ELR (cell line): ENCODE measurements around the gene ZNF281.

Source experiments
- DNase-seq: peaks from one replicate; pipeline ENCODE4 v3.0.0-alpha.2; 2015; ENCODE audit warnings: low read depth

ZNF281 gene, protein sequence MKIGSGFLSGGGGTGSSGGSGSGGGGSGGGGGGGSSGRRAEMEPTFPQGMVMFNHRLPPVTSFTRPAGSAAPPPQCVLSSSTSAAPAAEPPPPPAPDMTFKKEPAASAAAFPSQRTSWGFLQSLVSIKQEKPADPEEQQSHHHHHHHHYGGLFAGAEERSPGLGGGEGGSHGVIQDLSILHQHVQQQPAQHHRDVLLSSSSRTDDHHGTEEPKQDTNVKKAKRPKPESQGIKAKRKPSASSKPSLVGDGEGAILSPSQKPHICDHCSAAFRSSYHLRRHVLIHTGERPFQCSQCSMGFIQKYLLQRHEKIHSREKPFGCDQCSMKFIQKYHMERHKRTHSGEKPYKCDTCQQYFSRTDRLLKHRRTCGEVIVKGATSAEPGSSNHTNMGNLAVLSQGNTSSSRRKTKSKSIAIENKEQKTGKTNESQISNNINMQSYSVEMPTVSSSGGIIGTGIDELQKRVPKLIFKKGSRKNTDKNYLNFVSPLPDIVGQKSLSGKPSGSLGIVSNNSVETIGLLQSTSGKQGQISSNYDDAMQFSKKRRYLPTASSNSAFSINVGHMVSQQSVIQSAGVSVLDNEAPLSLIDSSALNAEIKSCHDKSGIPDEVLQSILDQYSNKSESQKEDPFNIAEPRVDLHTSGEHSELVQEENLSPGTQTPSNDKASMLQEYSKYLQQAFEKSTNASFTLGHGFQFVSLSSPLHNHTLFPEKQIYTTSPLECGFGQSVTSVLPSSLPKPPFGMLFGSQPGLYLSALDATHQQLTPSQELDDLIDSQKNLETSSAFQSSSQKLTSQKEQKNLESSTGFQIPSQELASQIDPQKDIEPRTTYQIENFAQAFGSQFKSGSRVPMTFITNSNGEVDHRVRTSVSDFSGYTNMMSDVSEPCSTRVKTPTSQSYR

DNA sequence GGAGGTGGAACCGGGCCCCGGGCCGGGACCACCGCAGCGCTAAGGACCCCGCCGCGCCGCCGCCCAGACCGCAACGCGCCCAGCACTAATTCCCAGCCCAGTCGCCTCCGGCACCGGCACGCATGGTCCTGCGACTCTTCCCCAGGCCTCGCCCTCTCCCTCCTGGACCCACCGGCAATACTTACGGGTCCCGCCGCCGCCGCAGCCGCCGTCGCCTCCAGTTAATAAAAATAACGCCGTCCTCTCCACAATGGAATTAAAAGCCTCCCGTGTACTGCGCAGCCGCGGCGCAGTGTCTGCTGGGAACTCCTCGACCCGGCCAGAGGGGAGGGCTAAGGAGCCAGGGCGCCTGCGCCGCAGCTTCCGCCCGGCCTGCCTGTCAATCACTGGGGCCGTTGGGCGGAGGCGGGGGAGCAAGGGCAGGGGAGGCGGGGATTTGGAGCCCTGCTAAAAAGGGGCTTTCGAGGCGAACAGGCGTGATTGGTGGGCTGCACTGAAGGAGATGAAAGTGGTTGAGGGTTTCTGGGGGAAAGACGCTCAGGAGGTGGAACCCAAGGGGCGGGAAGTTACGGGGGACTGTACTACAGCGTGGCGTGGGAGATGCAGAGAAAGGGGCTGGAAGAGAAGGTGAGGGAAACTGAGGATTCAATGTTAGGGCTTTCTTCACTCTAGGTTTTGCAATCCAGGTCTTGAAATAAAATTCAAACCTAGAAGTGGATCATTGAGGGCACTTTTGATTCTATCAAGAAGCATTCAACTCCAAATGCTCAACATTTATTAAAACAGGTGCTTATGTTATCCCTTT is at the start of gene ZNF281:
ZNF281 (minus strand) TSS at position 276 of the 805 bp plus-strand sequence. CDS start 331 bp downstream, outside the sequence.
- DNase-seq: peak; percentile 93

DNA sequence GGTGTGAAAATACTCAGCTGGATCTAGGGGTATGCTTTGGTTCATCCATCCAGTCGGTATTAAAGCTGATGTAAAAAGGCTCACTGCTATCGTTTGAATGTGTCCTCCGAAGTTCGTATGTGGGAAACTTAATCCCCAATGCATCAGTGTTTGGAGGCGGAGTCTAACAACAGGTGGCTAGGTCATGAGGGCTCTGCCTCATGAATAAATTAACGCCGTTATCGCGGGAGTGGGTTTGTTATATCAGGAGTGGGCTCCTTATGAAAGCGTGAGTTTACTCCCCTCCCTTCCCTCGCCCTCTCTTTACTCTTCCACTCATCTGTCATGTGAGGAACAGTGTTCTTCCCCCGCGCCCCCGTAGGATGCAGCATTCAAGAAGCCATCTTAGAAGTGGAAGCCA is 48.9 kb upstream of the ZNF281 start:
- no peak for DNase-seq

DNA sequence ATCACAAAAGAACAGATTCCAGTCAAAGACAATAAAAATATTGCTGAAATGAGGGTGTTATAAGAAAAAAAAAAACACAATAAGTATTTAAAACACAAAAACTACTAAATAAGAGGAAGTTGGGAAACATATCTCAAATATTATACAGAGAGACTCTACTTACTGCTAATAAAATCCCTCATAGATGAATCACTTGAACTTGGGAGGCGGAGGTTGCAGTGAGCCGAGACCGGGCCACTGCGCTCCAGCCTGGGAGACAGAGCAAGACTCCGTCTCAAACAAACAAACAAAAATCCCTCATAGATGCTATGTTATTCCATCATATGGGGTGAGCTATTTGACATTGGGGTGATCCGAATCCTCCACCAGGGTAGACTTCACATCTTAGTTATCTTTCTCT is 48.0 kb upstream of the ZNF281 start:
- no peak for DNase-seq

DNA sequence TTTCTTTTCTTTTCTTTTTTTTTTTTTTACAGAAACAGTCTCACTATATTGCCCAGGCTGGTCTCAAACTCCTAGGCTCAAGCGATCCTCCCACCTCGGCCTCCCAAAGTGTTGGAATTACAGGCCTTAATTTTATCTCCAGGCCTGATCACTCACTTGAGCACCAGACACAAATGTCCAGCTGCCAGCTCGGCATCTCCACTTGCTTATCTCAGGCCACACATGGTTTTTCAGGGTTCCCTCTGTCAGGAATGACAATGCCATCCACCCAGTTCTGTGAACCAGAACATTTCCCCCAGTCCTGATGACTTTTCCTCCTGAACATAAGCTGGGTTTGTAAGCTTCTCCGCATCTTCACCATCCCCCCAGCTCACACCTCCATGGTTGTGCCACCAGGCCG is 44.6 kb upstream of the ZNF281 start:
- DNase-seq: no peak

DNA sequence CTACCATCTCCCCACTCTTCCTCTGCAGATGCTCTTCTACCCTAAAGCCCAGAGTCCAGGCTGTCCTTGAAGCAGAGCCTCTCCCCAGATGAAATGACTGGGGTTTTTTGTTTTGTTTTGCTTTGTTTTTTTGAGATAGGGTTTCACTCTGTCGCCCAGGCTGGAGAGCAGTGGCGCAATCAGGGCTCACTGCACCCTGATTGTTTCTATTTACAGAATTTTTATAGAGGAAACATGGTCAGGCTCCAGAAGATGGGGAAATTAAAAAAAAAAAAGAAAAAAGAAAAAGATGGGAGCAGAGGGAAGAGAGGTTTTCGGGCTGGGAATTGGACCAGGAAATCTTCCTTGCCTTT is 43.7 kb upstream of the ZNF281 start:
- no peak for DNase-seq

DNA sequence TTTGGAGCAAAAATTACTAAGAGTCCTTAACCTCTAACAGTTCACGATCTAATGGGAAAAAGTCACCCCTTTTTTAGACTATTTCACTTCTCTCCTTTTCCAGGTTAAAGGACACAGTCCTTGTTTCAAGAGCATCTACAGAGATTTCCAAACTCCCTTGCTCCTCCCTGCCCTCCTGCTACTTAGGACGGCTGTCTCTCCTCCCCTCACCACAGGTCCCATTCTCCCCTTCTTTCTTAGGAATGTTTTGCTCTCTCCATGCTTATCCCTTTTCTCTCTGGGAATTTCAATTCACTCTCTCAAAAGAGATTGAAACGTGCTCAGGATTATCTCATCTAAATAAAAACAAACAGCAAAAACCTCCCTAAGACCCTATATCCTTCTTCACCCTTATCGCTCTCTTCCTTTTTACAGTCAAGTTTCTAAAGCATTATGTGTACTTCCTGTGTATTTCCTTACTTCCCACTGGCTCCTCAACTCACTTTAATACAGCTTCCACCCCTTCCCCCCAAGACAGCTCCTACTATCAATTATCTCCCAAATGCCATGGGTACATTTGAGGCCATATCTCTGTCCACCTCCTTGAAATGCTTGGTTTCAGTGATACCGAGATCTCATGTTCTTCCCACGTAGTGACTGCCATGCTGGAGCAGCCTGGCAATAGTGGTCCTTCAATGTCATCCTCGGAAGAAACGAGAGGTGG is 43.2 kb upstream of the ZNF281 start:
- DNase-seq: no peak

DNA sequence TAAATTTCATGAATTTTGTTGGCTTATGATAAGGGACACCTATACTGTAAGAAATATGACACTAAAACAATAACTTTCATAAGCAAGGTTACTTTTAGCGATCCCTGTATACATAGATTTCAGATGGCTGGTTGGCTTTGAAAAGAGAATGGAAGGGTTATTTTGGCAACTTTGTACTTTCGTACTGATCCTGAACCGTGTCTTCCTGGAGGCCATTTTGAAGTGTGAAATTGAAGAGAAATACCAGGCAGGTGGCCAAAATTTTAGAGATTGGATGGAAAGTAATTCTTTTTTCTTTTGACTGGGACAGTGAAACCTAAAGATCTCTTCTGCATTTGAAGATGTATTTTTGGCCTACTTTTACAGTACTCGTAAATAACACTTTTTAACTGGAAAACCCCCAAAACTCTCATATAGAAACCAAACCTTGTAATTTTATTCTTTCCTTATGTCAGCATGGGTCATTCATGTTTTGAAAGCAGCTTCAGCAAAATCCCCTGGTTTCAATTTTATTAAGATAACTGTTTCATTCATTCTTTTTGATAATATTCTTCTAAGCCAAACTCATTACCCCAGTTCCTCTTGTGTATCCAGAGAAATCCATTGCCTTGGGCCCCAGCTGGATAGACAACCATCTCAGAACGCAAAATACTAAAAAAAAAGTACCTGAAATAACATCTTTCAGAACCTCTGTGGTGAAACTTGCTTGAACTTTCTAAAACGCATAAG is 38.4 kb upstream of the ZNF281 start:
- no peak for DNase-seq

DNA sequence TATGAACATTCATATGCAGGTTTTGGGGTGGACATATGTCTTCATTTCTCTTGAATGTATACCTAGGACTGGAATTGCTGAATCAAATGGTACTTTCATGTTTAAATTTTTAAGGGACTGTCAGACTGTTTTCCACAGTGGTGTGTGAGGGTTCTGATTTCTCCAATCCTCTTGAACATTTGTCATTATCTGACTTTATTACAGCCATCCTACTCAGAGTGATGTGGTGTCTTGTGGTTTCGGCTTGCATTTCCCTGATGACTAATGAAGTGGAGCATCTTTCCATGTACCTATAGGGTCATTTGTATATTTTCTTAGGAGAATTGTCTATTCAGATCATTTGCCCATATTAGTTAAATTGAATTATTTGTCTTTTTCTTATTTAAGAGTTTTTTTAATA is 35.4 kb upstream of the ZNF281 start:
- peak; percentile 88 for DNase-seq

DNA sequence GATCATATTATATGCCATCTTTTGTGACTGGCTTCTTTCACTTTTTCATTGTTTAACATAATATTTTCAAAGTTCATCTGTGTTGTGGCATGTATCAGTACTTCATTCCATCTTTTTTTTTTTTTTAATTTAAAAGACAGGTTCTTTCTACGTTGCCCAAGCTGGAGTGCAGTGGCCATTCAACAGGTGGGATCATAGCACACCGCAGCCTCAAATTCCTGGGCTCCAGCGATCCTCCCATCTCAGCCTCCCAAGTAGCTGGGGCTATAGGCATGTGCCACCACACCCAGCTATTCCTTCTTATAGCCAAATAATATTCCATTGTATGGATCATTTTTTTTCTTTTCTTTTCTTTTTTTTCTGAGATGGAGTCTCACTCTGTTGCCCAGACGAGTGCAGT is 34.6 kb upstream of the ZNF281 start:
- no peak for DNase-seq

DNA sequence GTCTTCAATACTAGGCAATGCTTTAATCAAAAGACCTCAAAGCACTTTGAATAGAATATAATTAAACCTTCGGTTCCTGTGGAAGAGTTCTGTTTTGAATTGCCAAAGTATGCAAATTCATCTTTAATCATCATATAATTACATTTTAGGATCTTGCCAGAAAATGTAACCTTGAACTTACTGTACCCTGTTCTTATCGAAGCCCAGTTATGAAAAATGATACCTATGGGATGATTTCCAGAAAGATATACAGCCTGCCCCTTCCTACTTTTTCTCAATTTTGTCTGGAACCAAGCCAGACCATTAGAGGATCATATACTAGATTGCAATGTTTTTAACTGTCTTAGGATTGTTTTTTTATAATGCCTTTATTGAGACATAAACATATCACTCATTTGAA is 34.0 kb upstream of the ZNF281 start:
- no peak for DNase-seq

DNA sequence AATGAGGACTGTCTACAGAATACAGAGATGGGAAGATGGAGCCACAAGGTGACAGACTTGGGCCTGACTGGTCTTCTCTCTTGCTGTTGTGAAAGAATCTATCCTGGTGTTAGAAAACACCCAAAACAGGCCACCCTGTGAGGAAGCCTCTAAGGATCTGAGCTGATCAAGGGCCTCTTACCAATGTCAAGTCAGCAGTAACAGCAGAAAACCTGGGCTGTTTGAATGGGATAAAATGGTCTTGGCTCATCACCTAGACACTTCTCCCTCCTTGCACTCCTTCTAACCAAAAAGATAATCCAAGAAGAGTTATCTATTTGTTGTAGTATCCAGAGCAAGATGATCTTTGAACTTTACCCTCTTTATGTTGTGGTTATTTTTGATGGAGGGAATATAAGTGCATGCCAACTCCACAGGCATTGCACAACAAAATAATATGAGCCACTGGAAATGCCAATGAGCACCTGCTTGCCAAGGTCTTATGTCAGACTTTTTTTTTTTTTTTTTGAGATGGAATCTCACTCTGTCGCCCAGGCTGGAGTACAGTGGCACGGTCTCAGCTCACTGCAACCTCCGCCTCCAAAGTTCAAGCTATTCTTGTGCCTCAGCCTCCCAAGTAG is 32.8 kb upstream of the ZNF281 start:
- no peak for DNase-seq

DNA sequence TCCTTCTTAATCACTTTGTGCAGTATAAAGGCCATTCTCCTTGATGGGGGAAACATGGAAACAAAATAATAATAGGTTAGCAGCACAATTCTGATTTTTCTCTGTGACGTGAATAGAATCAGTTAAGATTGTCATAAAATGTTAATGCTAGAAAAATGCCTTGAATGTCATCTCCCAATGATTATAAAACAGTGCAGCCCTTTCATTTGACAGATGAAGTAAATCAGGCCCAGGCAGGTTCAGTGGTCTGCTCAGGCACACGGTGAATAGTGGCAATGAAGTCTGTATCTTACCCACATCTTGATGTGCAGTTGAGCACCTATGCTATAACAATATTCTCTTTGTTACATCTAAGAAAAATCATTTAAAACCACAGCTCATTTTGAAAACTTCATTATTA is 32.2 kb upstream of the ZNF281 start:
- no peak for DNase-seq

DNA sequence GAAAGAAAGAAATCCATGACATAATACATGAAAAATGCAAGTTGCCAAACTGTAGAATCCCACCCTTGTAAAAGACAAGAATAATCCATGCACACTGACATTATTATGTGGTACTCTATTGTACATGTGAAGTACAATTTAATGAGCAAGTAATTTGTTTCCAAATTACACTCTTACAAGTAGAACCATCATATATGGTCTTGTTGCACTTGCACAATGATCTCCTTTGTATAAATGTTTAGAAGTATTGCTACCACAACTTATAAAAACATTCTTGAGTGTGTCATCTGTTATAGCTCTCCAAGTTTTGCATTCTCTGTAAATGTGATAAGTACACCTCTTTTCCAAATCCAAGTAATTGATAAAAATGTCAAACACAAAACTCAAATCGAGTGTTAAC is 29.1 kb upstream of the ZNF281 start:
- peak; percentile 59 for DNase-seq

DNA sequence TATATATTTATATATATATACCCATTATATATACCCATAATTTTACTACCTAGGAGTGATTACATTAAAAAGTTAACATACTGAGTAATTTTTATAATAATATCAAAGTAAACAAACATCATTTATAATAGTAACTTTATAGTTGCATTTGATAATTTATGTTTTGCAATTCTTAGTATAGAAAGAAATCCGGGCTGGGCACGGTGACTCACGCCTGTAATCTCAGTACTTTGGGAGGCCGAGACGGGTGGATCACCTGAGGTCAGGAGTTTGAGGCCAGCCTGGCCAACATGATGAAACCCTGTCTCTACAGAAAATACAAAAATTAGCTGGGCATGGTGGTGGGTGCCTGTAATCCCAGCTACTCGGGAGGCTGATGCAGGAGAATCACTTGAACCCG is 28.6 kb upstream of the ZNF281 start:
- peak; percentile 21 for DNase-seq

DNA sequence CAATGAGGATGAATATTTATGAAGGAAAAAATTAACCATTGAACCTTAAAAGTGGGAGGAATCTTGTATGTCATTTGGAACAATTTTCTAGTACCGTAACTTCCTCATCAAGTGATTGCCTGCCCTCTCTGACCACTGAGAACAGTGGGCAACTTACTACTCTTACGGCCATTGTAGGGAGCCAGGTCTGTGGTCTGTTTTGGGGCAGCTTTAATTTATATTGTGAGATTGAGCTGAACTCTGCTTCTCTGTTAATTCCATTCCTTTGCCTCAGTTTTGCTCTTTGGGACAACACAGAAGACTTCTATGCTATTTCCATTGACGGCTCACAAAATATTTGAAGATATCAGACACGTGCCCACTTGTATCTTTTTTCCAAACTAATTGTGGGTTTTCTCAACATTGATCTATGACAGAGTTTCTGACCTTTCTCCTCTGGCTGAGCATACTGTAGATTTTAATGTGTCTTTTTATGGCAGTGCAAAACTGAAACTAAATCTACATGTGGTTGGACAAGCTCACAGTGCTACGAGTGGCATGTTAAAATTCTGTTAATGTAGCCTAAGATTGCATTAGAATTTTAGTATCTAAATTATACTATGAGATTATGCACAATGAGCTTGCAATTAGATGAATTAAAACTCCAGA is 27.8 kb upstream of the ZNF281 start:
- DNase-seq: peak; percentile 13

DNA sequence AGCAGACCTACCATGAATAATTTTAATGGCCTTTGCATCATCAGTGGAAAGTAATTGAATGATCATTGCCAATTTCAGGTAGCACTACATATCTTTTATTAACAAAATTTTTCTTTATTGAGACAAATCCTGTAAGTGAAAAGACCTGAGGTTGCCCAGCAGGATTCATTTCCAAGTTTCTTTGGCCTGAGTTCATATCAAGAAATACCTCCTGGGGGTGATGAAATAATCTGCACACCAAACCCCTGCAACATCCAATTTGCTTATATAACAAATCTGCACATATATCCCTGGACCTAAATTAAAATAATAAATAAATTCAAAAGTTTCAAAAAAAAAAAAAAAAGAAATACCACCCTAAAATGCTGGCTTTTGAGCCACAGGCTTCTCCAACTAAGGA is 27.3 kb upstream of the ZNF281 start:
- no peak for DNase-seq

DNA sequence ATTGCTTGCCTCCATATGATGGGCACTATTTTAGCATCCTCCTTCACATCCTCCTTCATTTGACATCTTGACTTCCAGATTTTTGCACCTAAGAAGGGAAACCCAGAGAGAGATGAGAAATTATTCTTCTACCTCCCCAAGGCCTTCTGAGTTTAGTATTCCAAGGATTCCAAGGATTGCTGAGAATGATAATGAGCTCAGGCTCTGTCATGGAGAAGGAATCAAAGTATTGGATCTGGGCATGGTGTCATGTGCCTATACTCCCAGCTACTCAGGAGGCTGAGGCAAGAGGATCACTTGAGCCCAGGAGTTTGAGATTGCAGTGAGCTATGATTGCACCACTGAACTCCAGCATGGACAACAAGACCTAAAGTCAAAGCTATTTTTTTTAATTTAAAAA is 26.6 kb upstream of the ZNF281 start:
- DNase-seq: no peak

DNA sequence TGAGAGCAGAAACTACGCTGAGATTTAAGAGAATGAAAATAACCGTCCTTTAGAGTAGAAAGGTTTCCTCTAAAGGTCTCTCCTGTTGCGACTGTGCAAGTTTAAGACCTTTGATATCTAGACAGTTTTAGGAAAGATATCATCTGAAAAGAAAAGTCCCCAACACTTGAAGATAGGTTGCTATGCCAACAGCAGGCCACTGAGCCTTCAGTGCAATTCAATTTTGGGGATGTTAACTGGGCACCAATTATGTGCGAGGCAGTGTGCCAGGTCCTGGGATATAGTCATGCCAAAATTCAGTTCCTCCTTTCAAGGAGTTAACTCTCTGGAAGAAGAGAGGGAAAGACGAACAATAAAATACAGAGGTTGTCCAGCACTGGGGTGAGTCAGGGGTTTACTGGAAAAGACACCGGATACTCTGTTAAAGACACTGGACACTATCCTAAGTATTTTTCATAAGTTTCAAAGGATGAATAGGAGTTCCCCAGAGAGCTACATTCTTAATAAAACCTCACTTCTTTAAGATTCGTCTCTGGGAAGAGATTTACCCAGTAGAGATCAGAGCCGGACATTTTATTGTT is 25.5 kb upstream of the ZNF281 start:
- no peak for DNase-seq

DNA sequence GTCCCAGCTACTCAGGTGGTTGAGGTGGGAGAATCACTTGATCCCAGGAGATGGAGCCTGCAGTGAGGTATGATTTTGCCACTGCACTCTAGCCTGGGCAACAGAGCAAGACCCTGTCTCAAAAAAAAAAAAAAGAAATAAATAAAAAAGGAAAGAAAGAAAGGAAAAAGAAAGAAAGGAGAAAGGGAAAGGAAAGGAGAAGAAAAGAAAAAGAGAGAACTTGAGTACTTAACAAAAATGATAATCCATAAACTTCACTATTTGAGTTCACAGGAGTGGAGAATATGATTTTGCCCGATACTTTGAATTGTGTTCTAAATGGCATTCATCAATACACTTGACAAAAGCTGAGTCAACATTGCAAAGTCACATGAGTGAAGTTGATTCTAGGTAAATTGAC is 23.8 kb upstream of the ZNF281 start:
- DNase-seq: no peak

DNA sequence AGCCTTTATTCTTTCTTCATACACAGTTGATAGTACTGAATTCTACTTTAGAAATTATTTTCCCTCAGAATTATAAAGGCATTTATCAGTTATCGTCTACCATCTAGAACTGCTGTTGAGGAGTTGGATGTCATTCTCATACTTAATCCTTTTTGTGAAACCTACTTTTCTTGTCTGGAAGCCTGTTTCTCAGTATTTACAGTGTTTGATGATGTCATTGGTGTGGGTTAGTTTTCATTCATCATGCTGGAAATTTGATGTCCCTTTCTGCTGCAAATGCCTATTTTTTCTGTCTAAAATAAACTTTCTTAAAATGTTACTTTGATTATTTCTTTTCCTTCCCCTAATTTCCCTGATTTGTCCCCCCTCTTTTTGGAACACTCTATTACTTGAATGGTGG is 22.8 kb upstream of the ZNF281 start:
- DNase-seq: no peak
